HG03342 (cell line): Measurements from ENCODE around the gene SURF1.

ENCODE experiments used
- ATAC-seq: cut with Tn5 transposase; IDR thresholded peaks from one replicate; pipeline ENCODE4 v1.9.1; 2021; ENCODE audit warnings: mild to moderate bottlenecking, moderate library complexity; ENCODE audit not compliant: unreplicated experiment

The SURF1 gene

GRCh38 chr9:133366435-133366834 is 10.1 kb upstream of the SURF1 start:
- ATAC-seq, result no peak

GRCh38 chr9:133362359-133363044 is 6.2 kb upstream of the SURF1 start:
- no peak for ATAC-seq

- no peak for ATAC-seq
These were observed 5.3 kb upstream of the SURF1 start for GRCh38 chr9:133361507-133362092.

- ATAC-seq, result no peak
These were observed 4.4 kb upstream of the SURF1 start for GRCh38 chr9:133360400-133361393.

GRCh38 chr9:133359399-133360175 is 3.3 kb upstream of the SURF1 start:
- ATAC-seq, result no peak

- no peak for ATAC-seq
These were observed 1.4 kb upstream of the SURF1 start for GRCh38 chr9:133357656-133358055.

- ATAC-seq, result peak; percentile 27
These were observed 368 bp downstream of the SURF1 start for GRCh38 chr9:133355881-133356357.

- no peak for ATAC-seq
These were observed 1.5 kb downstream of the SURF1 start for GRCh38 chr9:133354766-133355165.

- ATAC-seq, result no peak
These were observed 2.7 kb downstream of the SURF1 start for GRCh38 chr9:133353548-133353947.

- ATAC-seq, result no peak
These were observed 3.5 kb downstream of the SURF1 start for GRCh38 chr9:133352635-133353340.

GRCh38 chr9:133351908-133352634 is 4.2 kb downstream of the SURF1 start:
- no peak for ATAC-seq

GRCh38 chr9:133351526-133351907 is 4.8 kb downstream of the SURF1 start:
- no peak for ATAC-seq

- no peak for ATAC-seq
These were observed 6.2 kb downstream of the SURF1 start for GRCh38 chr9:133349965-133350616.

- no peak for ATAC-seq
These were observed 7.3 kb downstream of the SURF1 start for GRCh38 chr9:133348718-133349573.

- peak; percentile 62 for ATAC-seq
These were observed 8.1 kb downstream of the SURF1 start, which contains the start of the genes MED22 and RPL7A for GRCh38 chr9:133347985-133348717. Gene MED22, minus strand, starts transcription at chr9:133348131. Its CDS starts 1,469 bp downstream, at chr9:133346662. Gene RPL7A, plus strand, starts transcription at chr9:133348218. Its CDS starts 26 bp downstream, at chr9:133348244.

- peak; percentile 27 for ATAC-seq
These were observed 8.7 kb downstream of the SURF1 start for GRCh38 chr9:133347515-133347984.
